Measurements from ENCODE around the gene TRIM42.

DNA sequence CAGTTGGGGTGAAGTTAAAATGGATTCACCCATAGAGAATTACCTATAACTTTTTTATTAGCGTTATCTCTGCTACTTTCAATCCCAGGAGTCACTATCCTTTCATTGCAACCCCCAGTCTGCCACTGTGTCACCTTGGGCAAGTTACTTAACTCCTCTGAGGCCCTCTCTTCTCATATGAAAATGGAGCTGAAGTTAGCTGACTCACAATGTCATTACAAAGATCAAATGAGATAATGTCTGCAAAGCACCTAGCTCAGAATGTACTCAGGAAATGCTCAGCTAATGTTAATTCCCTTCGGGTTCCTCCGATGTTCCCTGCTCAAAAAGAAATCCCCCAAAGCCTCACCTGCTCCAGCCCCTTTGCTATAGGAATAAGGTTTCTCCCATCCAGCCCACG is 50.0 kb downstream of the TRIM42 start:
- TF ChIP-seq CTCF (IDR thresholded peaks at IDR 0.05) (no peak), POLR2A (IDR thresholded peaks at IDR 0.05) (no peak)
